ENCODE measurements around the gene LYST. TPM values are rescaled to one million over a fixed set of nuclear protein-coding genes. Genes with fewer than 3 reads are reported as not detected.
A peak's percentile ranks its signal among the peaks of the same experiment; 100 is the strongest.

LYST gene
- total RNA-seq, 1 experiment from 2014 or later: 4.8 TPM

- H3K9me3 ChIP-seq (ENCODE audit: low read length): no peaks in the 10 kb centered on the region
- peaks cover 5% of the 10 kb centered on the region for H3K4me1 ChIP-seq (ENCODE audit: insufficient read depth, low read length)
- no peaks in the 10 kb centered on the region for H3K36me3 ChIP-seq (ENCODE audit: low read depth, low read length)
- TF ChIP-seq EZH2 (IDR thresholded peaks at IDR 0.05; ENCODE audit: low read length, unreplicated experiment) (no peak), CTCF (conservative IDR thresholded peaks at IDR 0.05; ENCODE audit: low read depth, low read length) (no peak), EZH2phosphoT487 (IDR thresholded peaks at IDR 0.05; ENCODE audit: borderline replicate concordance, low read length) (no peak)
- intact Hi-C loops (cut with micrococcal nuclease): loop anchor here (2.0 to 5.0 kb wide), 3 partner anchors 185 to 267 kb away; no protein-coding TSS in a partner anchor
- H3K27ac ChIP-seq (ENCODE audit: low read length): no peak overlapping the region
- H3K9me2 ChIP-seq (replicated peaks; ENCODE audit: low read length): no peaks in the 10 kb centered on the region
- no TSS peak for BruUV-seq (replicated peaks)
- POLR2A ChIA-PET (ENCODE audit: unreplicated experiment): no interaction called here
- H3K4me3 ChIP-seq (ENCODE audit: low read length): no peak overlapping the region
- H4K20me1 ChIP-seq (ENCODE audit: low read length): no peaks in the 10 kb centered on the region
- no peaks in the 10 kb centered on the region for H3K27me3 ChIP-seq (ENCODE audit: low read length)
- CTCF ChIA-PET: no interaction called here
- H3K79me2 ChIP-seq (ENCODE audit: low read length): no peaks in the 10 kb centered on the region
- H3K9ac ChIP-seq (ENCODE audit: low read length): no peak overlapping the region
- H3F3A ChIP-seq (ENCODE audit: low read length, unreplicated experiment): no peaks in the 10 kb centered on the region
- no peak overlapping the region for H3K4me2 ChIP-seq (ENCODE audit: low read length)
- ATAC-seq (no peak), DNase-seq (no peak)
- H2AFZ ChIP-seq (ENCODE audit: low read length): no peak overlapping the region
Observed at GRCh38 chr1:235781807-235782206, 84.9 kb downstream of the LYST start.

- TF ChIP-seq EZH2 (IDR thresholded peaks at IDR 0.05; ENCODE audit: low read length, unreplicated experiment): no peak
- no peak for TF ChIP-seq EZH2phosphoT487 (IDR thresholded peaks at IDR 0.05; ENCODE audit: borderline replicate concordance, low read length)
- no peak for TF ChIP-seq CTCF (conservative IDR thresholded peaks at IDR 0.05; ENCODE audit: low read depth, low read length)
- H3K4me2 ChIP-seq (ENCODE audit: low read length): no peak overlapping the region
- no peaks in the 10 kb centered on the region for H3F3A ChIP-seq (ENCODE audit: low read length, unreplicated experiment)
- DNase-seq (no peak), ATAC-seq (no peak)
- H3K4me3 ChIP-seq (ENCODE audit: low read length): no peak overlapping the region
- POLR2A ChIA-PET (ENCODE audit: unreplicated experiment): no interaction called here
- peaks cover 5% of the 10 kb centered on the region for H3K4me1 ChIP-seq (ENCODE audit: insufficient read depth, low read length)
- CTCF ChIA-PET: no interaction called here
- no peak overlapping the region for H2AFZ ChIP-seq (ENCODE audit: low read length)
- no peaks in the 10 kb centered on the region for H3K9me2 ChIP-seq (replicated peaks; ENCODE audit: low read length)
- H3K27ac ChIP-seq (ENCODE audit: low read length): no peak overlapping the region
- no peaks in the 10 kb centered on the region for H3K27me3 ChIP-seq (ENCODE audit: low read length)
- no TSS peak for BruUV-seq (replicated peaks)
- intact Hi-C loops (cut with micrococcal nuclease): loop anchor here (5.0 kb wide), 1 partner anchor 182 kb away; no protein-coding TSS in a partner anchor
- H4K20me1 ChIP-seq (ENCODE audit: low read length): no peaks in the 10 kb centered on the region
- no peaks in the 10 kb centered on the region for H3K9me3 ChIP-seq (ENCODE audit: low read length)
- H3K79me2 ChIP-seq (ENCODE audit: low read length): no peaks in the 10 kb centered on the region
- H3K36me3 ChIP-seq (ENCODE audit: low read depth, low read length): no peaks in the 10 kb centered on the region
- H3K9ac ChIP-seq (ENCODE audit: low read length): no peak overlapping the region
Observed at GRCh38 chr1:235779770-235780169, 86.9 kb downstream of the LYST start.

GRCh38 chr1:235776396-235776795 lies 90.3 kb downstream of the LYST start:
- no TSS peak for BruUV-seq (replicated peaks)
- ChIA-PET CTCF (no interaction called here), POLR2A (ENCODE audit: unreplicated experiment) (no interaction called here)
- ATAC-seq: 0 out of 2 replicates have a peak, but pooled peaks have one; percentile 35
- no peaks in the 10 kb centered on the region for H3K9me2 ChIP-seq (replicated peaks; ENCODE audit: low read length)
- H3K27ac ChIP-seq (ENCODE audit: low read length): no peak overlapping the region
- no peaks in the 10 kb centered on the region for H3K27me3 ChIP-seq (ENCODE audit: low read length)
- no peak overlapping the region for H3K4me2 ChIP-seq (ENCODE audit: low read length)
- H3K4me3 ChIP-seq (ENCODE audit: low read length): no peak overlapping the region
- no peak overlapping the region for H2AFZ ChIP-seq (ENCODE audit: low read length)
- TF ChIP-seq EZH2phosphoT487 (IDR thresholded peaks at IDR 0.05; ENCODE audit: borderline replicate concordance, low read length) (no peak), CTCF (conservative IDR thresholded peaks at IDR 0.05; ENCODE audit: low read depth, low read length) (no peak)
- no peaks in the 10 kb centered on the region for H3K9me3 ChIP-seq (ENCODE audit: low read length)
- H3K4me1 ChIP-seq (ENCODE audit: insufficient read depth, low read length): no peaks in the 10 kb centered on the region
- no peaks in the 10 kb centered on the region for H3K36me3 ChIP-seq (ENCODE audit: low read depth, low read length)
- intact Hi-C loops (cut with micrococcal nuclease): no loop called here
- no peak overlapping the region for H3K9ac ChIP-seq (ENCODE audit: low read length)
- H3K79me2 ChIP-seq (ENCODE audit: low read length): no peaks in the 10 kb centered on the region
- DNase-seq: no peak
- no peaks in the 10 kb centered on the region for H4K20me1 ChIP-seq (ENCODE audit: low read length)
- no peaks in the 10 kb centered on the region for H3F3A ChIP-seq (ENCODE audit: low read length, unreplicated experiment)
